Stimulated activated naive CD8-positive, alpha-beta T cell treated with anti-CD3 and anti-CD28 coated beads, Interleukin-15, Interleukin-2, amounts not matched to agents 100 U/mL and 50 U/mL, for 24 hours (primary cell): ENCODE results near the gene CSHL1.
A peak's percentile ranks its signal among the peaks of the same experiment; 100 is the strongest.
"Not testable (repeated sequence)": the region's sequence is repeated elsewhere in the genome, so short reads cannot be mapped to it uniquely, and the experiment has no call there.

Experiments used
- ATAC-seq: fragments of 150-1000 bp; cut with Tn5 transposase; one replicate; pipeline ENCODE4 v1.10.0; 2021
- DNase-seq: peaks from one replicate; pipeline ENCODE4 v3.0.0; 2021

Gene CSHL1

DNA sequence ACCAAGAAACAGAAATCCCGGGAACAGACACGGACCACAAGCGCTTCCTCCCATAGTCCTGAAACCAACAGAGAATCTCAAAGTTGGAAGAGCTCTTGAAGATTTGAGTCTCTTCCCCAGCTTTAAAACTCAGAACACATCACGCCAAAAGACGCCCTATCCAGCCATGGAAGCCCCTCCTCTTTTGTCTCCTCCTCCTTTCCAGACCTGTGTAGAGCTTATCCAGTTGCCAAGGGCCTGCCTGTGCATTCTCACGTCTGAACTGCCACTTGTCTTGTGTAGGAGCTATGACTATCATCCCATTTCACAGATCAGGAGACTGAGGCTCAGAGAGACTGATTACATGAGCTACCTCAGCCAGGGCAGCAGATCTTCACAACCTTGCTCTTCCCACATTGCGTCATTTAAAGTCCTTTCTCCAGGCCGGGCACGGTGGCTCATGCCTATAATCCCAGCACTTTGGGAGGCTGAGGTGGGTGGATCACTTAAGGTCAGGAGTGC is 28.4 kb downstream of the CSHL1 start:
- DNase-seq, ATAC-seq: not testable (repeated sequence)

- ATAC-seq (peak; percentile 74), DNase-seq (peak; percentile 71)
Measured at GRCh38 chr17:63881935-63882601, 29.0 kb downstream of the CSHL1 start, which contains the start of gene GH2. Gene GH2 (minus strand): TSS chr17:63881944. CDS start chr17:63881801, 143 bp downstream.

GRCh38 chr17:63881337-63881736 is 29.7 kb downstream of the CSHL1 start:
- not testable (repeated sequence) for ATAC-seq, DNase-seq

DNA sequence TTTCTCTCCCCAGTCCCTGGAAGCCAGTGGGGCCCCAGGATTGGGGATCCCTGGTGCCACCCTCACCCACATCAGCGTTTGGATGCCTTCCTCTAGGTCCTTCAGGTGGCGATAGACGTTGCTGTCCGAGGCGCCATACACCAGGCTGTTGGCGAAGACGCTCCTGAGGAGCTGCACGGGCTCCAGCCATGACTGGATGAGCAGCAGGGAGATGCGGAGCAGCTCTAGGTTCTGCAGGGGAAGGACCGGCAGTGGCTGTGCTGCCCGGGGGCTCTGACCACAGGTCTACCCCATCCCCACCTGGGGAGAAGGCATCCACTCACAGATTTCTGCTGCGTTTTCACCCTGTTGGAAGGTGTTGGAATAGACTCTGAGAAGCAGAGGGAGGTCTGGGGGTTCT is 30.4 kb downstream of the CSHL1 start:
- DNase-seq (no peak), ATAC-seq (no peak)

DNA sequence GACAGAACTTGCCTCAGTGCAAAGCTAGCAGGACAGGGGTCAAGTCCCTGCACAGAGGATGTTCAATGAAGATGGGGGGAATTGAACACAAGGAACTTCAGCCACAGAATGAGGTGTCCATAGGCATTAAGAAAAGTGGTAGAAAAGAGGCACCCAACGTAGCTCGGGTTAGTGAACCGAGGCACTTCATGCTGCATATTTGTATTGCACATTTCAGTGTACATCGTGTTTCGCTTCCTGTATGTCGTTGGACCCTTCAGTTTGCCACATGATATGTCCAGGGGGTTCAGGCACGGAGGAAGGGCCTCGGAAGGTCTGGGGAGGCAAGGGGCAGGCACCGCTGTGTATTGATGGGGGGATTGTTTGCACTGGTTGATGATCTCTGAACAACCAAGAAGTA is 32.6 kb downstream of the CSHL1 start:
- ATAC-seq, DNase-seq: not testable (repeated sequence)

DNA sequence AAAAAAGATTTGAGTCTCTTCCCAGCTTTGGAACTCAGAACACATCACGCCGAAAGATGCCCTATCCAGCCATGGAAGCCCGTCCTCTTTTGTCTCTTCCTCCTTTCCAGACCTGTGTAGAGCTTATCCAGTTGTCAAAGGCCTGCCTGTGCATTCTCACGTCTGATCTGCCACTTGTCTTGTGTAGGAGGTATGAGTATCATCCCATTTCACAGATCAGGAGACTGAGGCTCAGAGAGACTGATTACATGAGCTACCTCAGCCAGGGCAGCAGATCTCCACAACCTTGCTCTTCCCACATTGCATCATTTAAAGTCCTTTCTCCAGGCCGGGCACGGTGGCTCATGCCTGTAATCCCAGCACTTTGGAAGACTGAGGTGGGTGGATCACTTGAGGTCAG is 36.4 kb downstream of the CSHL1 start:
- DNase-seq, ATAC-seq: not testable (repeated sequence)

DNA sequence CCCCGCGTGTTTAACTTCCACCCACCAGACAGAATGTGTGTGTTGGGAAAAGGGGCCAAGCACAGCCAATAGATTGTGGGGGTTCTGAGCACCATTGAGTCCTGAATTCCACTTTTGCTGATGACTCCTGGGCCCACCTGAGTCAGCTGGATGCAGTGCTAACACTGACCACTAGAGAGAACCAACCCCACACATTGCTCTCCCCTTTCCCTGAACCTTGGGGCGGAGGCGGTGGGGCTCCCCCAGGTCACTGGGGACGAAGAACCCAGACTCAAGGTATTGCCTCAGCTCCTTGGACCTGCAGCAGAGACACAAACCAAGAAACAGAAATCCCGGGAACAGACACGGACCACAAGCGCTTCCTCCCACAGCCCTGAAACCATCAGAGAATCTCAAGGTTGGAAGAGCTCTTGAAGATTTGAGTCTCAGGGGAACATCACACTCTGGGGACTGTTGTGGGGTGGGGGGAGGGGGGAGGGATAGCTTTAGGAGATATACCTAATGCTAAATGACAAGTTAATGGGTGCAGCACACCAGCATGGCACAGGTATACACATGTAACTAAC is 36.9 kb downstream of the CSHL1 start:
- DNase-seq, ATAC-seq: not testable (repeated sequence)

DNA sequence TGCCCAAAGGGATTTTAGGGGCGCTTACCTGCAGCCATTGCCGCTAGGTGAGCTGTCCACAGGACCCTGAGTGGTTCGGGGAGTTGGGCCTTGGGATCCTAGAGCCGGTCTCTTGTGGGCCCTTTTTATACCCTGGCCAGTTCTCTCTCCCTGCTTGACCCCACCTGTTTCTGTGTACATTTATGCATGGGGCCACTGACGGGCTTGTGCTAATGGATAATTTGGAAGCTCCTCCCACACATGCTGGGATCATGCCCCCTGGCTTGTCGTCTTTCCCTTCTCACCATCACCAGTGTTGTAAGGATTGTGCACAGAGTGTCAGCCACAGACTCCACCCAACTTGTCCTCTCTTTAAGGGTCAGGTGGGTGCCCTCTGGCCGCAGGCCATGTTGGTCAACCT is 37.5 kb downstream of the CSHL1 start, which contains the start of gene CSH2:
CSH2 (minus strand) TSS at position 101 of the 400 bp plus-strand sequence; CDS start at position 38, 63 bp downstream.
- not testable (repeated sequence) for DNase-seq, ATAC-seq

- ATAC-seq, DNase-seq: not testable (repeated sequence)
Measured at GRCh38 chr17:63871646-63872365, 39.3 kb downstream of the CSHL1 start.

DNA sequence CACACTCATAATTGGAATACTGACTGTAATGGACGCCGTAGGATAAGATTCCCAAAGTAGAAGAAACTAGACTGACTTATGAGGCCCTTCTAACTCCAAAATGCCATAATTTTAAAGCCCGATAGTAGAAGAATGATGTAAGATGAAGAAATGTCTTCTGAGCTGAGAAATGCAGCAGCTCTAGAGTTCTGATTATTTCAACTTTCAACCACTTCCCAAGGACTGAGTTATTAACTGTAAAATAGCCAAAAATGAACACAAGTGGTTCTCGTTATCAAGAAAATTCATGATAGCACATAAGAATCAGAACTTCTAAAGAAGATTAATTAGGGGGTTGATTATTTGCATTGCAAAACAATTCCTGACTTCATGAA is 40.8 kb downstream of the CSHL1 start:
- not testable (repeated sequence) for ATAC-seq, DNase-seq

- ATAC-seq, DNase-seq: not testable (repeated sequence)
Measured at GRCh38 chr17:63869491-63870291, 41.4 kb downstream of the CSHL1 start.

DNA sequence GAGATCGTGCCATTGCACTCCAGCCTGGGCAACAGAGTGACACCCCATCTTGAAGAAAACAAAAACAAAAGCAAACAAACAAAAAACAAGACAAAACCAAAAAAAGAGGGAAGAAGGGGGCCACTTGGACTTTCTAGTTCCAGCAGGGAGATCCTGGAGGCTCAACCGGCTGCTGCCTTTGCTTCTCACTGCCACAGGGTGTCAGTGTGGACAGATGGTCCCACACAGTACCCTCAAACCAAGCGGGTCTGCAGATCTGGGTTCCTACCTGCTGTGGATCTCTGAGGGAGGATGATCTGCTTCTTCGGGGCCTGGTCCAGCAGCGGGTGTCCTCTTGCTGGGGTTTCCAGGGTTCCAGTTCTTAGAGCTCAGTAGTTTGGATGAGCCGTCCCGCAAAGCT is 44.4 kb downstream of the CSHL1 start:
- DNase-seq: not testable (repeated sequence)
- peak; percentile 33 for ATAC-seq
